ENCODE data around the gene CSF1R. TPM values are rescaled to one million over a fixed set of nuclear protein-coding genes. Genes with fewer than 3 reads are reported as not detected.

CSF1R gene
- polyA plus RNA-seq, 1 donor from 2014 or later = not detected

- H3K9me2 ChIP-seq (ENCODE audit: insufficient read depth, low read length) = no peaks in the 10 kb centered on the region
- no peak overlapping the region for H2AFZ ChIP-seq (ENCODE audit: low read depth, low read length)
- no peak overlapping the region for H3K4me2 ChIP-seq (ENCODE audit: low read length)
- H3K4me3 ChIP-seq (ENCODE audit: low read length) = no peak overlapping the region
- no peak overlapping the region for H3K9ac ChIP-seq (ENCODE audit: low read length)
- H4K20me1 ChIP-seq (ENCODE audit: insufficient read depth) = no peaks in the 10 kb centered on the region
- no peaks in the 10 kb centered on the region for H3K9me3 ChIP-seq (ENCODE audit: low read length)
- H3F3A ChIP-seq (ENCODE audit: insufficient read depth, low read length, poor library complexity, severe bottlenecking) = no peaks in the 10 kb centered on the region
- H3K36me3 ChIP-seq (ENCODE audit: insufficient read depth, low read length) = no peaks in the 10 kb centered on the region
- H3K79me2 ChIP-seq (replicated peaks; ENCODE audit: insufficient read depth, low read length) = no peaks in the 10 kb centered on the region
- H3K27me3 ChIP-seq (ENCODE audit: insufficient read depth, low read depth, low read length) = no peaks in the 10 kb centered on the region
- TF ChIP-seq REST (IDR thresholded peaks at IDR 0.05; ENCODE audit: borderline replicate concordance) (no peak), MXI1 (conservative IDR thresholded peaks at IDR 0.05; ENCODE audit: poor library complexity, severe bottlenecking) (no peak), POLR2AphosphoS5 (IDR thresholded peaks at IDR 0.05) (no peak), SMC3 (conservative IDR thresholded peaks at IDR 0.05; ENCODE audit: poor library complexity) (no peak)
- H3K27ac ChIP-seq (ENCODE audit: low read length) = no peak overlapping the region
Observed at GRCh38 chr5:150082889-150083288, 3.5 kb downstream of the CSF1R start.

GRCh38 chr5:150082374-150082773, 4.0 kb downstream of the CSF1R start:
- TF ChIP-seq REST (IDR thresholded peaks at IDR 0.05; ENCODE audit: borderline replicate concordance) (no peak), EZH2 (IDR thresholded peaks at IDR 0.05; ENCODE audit: borderline replicate concordance, insufficient read depth, low read length, poor library complexity, severe bottlenecking) (no peak), POLR2AphosphoS5 (IDR thresholded peaks at IDR 0.05) (no peak), EP300 (conservative IDR thresholded peaks at IDR 0.05; ENCODE audit: poor library complexity, severe bottlenecking) (no peak), RAD21 (conservative IDR thresholded peaks at IDR 0.05) (no peak), TAF1 (IDR thresholded peaks at IDR 0.05; ENCODE audit: low read depth) (no peak), MXI1 (conservative IDR thresholded peaks at IDR 0.05; ENCODE audit: poor library complexity, severe bottlenecking) (no peak), SMC3 (conservative IDR thresholded peaks at IDR 0.05; ENCODE audit: poor library complexity) (no peak), CTCF (IDR thresholded peaks at IDR 0.05; ENCODE audit: poor library complexity, severe bottlenecking) (no peak)
- H2AFZ ChIP-seq (ENCODE audit: low read depth, low read length) = no peak overlapping the region
- no peaks in the 10 kb centered on the region for H3K79me2 ChIP-seq (replicated peaks; ENCODE audit: insufficient read depth, low read length)
- H3F3A ChIP-seq (ENCODE audit: insufficient read depth, low read length, poor library complexity, severe bottlenecking) = no peaks in the 10 kb centered on the region
- no peaks in the 10 kb centered on the region for H3K36me3 ChIP-seq (ENCODE audit: insufficient read depth, low read length)
- H3K27ac ChIP-seq (ENCODE audit: low read length) = no peak overlapping the region
- H3K4me3 ChIP-seq (ENCODE audit: low read length) = no peak overlapping the region
- no peaks in the 10 kb centered on the region for H3K27me3 ChIP-seq (ENCODE audit: insufficient read depth, low read depth, low read length)
- H3K4me2 ChIP-seq (ENCODE audit: low read length) = no peak overlapping the region
- no peaks in the 10 kb centered on the region for H4K20me1 ChIP-seq (ENCODE audit: insufficient read depth)
- H3K9ac ChIP-seq (ENCODE audit: low read length) = no peak overlapping the region
- H3K9me3 ChIP-seq (ENCODE audit: low read length) = no peaks in the 10 kb centered on the region
- no peaks in the 10 kb centered on the region for H3K9me2 ChIP-seq (ENCODE audit: insufficient read depth, low read length)

All from neural cell (in vitro differentiated cells).